K562 (cell line): ENCODE data around the gene TMEM63A. TPM values are rescaled to one million over a fixed set of nuclear protein-coding genes. Genes with fewer than 3 reads are reported as not detected.

Experiments
- ARID1B ChIP-seq: fragments of 450-650 bp; IDR thresholded peaks from 2 replicates; pipeline ENCODE4 v1.6.1; 2016; ENCODE audit warnings: antibody characterized with exemption, mild to moderate bottlenecking, inconsistent platforms
- E4F1 ChIP-seq: fragments of 250-450 bp; sonication (Bioruptor Pico); IDR thresholded peaks from 2 replicates; pipeline ENCODE4 v1.5.0; 2021; ENCODE audit warnings: mild to moderate bottlenecking, borderline replicate concordance
- HDAC2 ChIP-seq: fragments of 450-650 bp; IDR thresholded peaks from 2 replicates; pipeline ENCODE4 v1.6.1; 2016; ENCODE audit warnings: mild to moderate bottlenecking
- IRF1 ChIP-seq: sonication (generic); formaldehyde crosslinking; IDR thresholded peaks from 2 replicates; pipeline ENCODE4 v1.8.0; 2022; ENCODE audit warnings: missing genetic modification reagents, mild to moderate bottlenecking, borderline replicate concordance
- KLF6 ChIP-seq: fragments of 250-450 bp; sonication (Bioruptor Pico); IDR thresholded peaks from 2 replicates; pipeline ENCODE4 v1.4.0; 2020; ENCODE audit warnings: mild to moderate bottlenecking, moderate library complexity, borderline replicate concordance
- MCM7 ChIP-seq, 2 experiments: fragments of 450-650 bp; IDR thresholded peaks; 2 replicates each; pipeline ENCODE4 v1.6.1; 2016 to 2018
- MTA1 ChIP-seq: fragments of 450-650 bp; IDR thresholded peaks from 2 replicates; pipeline ENCODE4 v1.6.1; 2017; ENCODE audit warnings: borderline replicate concordance
- NR2C2 ChIP-seq, 2 experiments: fragments of 200-800 bp in 1 of 2; sonication (Bioruptor generic) in 1 of 2; sonication (generic) in 1 of 2; formaldehyde crosslinking in 1 of 2; IDR thresholded peaks; 2 replicates each; pipeline versions ENCODE4 v1.6.1 to v1.8.0; 2016 to 2022; ENCODE audit warnings: mild to moderate bottlenecking in 1 of 2, missing compliant biosample characterization in 1 of 2, missing genetic modification characterization in 1 of 2, missing genetic modification reagents in 1 of 2
- POLR2G ChIP-seq: fragments of 200-400 bp; formaldehyde crosslinking; IDR thresholded peaks from 2 replicates; pipeline ENCODE4 v1.6.1; 2017; ENCODE audit warnings: low read depth, mild to moderate bottlenecking, antibody characterized with exemption, low read length, moderate library complexity
- PRDM10 ChIP-seq: fragments of 450-650 bp; IDR thresholded peaks from 2 replicates; pipeline ENCODE4 v1.6.1; 2018; ENCODE audit not compliant: partially characterized antibody
- RBFOX2 ChIP-seq: fragments of 200-400 bp; formaldehyde crosslinking; IDR thresholded peaks from 2 replicates; pipeline ENCODE4 v1.6.1; 2017; ENCODE audit warnings: low read depth, mild to moderate bottlenecking, low read length, moderate library complexity
- TAF1 ChIP-seq: IDR thresholded peaks from 2 replicates; pipeline ENCODE4 v1.6.1; 2011; ENCODE audit warnings: mild to moderate bottlenecking, low read length, moderate library complexity; ENCODE audit not compliant: insufficient read depth, control insufficient read depth, severe bottlenecking; ENCODE audit errors: extremely low read depth
- THAP7 ChIP-seq: fragments of 250-450 bp; sonication (Bioruptor Pico); IDR thresholded peaks from 2 replicates; pipeline ENCODE4 v1.5.0; 2021
- ZNF280A ChIP-seq: fragments of 450-650 bp; IDR thresholded peaks from 2 replicates; pipeline ENCODE4 v1.6.1; 2018; ENCODE audit warnings: mild to moderate bottlenecking, low read depth; ENCODE audit not compliant: partially characterized antibody
- polyA plus RNA-seq, 8 experiments: library from polyadenylated mRNA; depleted of rRNA in 4 of 8; stranded (reverse) in 5 of 8; unstranded in 3 of 8; fragments of >200 nt; fragmentation: Nextera tagmentation in 2 of 8; fragmentation: Illumina TruSeq in 1 of 8; extraction: Ambion mirVana in 2 of 8; extraction: Trizol in 1 of 8; gene quantifications; 2 replicates each; pipeline versions ENCODE4 v1.2.1 to v1.2.3, GENCODE V29; 2011 to 2014; ENCODE audit warnings: inconsistent platforms in 1 of 8, missing spikeins in 1 of 8
- total RNA-seq, 7 experiments: library from RNA; depleted of rRNA in 6 of 7; stranded (reverse); fragments of >200 nt in 6 of 7; fragmentation: Illumina TruSeq in 2 of 7; extraction: Trizol in 2 of 7; gene quantifications; 2 replicates each; pipeline versions ENCODE4 v1.2.1 to v1.2.3, GENCODE V29; 2011 to 2021; ENCODE audit warnings: low replicate concordance in 1 of 7

TMEM63A gene
- total and polyA plus RNA-seq, 9 of the 15 experiments (the other 6 are each of a cell fraction or from before 2014, with no cell fraction given) = 2.0 to 54.6 (median 17.5) TPM

- TF ChIP-seq RBFOX2 (peak; percentile 36; the same call in 1 of the 2 replicates), ZNF280A (no peak), KLF6 (CRISPR knock-in tag) (0 out of 2 replicates have a peak, but pooled peaks have one; percentile 56), TAF1 (peak; percentile 17), THAP7 (no peak), MCM7 (IDR thresholded peaks at IDR 0.05) (no peak), PRDM10 (peak; percentile 35), POLR2G (0 out of 2 replicates have a peak, but pooled peaks have one; percentile 23), IRF1 (no peak), HDAC2 (peak; percentile 69; the same call in 1 of the 2 replicates), MTA1 (0 out of 2 replicates have a peak, but pooled peaks have one; percentile 37), NR2C2 (CRISPR knock-in tag; IDR thresholded peaks at IDR 0.05) (no peak), NR2C2 (tag; IDR thresholded peaks at IDR 0.05) (peak; percentile 43; the same call in 1 of the 2 replicates), E4F1 (no peak), ARID1B (peak; percentile 12; the same call in 1 of the 2 replicates)
These were observed 68.8 kb downstream of the TMEM63A start (continued) for GRCh38 chr1:225813214-225813964.
